Measurements from ENCODE around the gene TNS3.

GRCh38 chr7:47550788-47551470 is 31.0 kb downstream of the TNS3 start:
- TF ChIP-seq CTCF (IDR thresholded peaks at IDR 0.05 in 8 of 11, conservative IDR thresholded peaks at IDR 0.05 in 3 of 11) (no peak), POLR2AphosphoS5 (IDR thresholded peaks at IDR 0.05) (peak in 2 of 3 donors; percentile 14 to 18)

Measured in spleen (tissue), 7 donors.